ENCODE results near the gene YIPF4.

GRCh38 chr2:32271063-32271462 is 6.6 kb upstream of the YIPF4 start:
- TF ChIP-seq CTCF (IDR thresholded peaks at IDR 0.05) (no peak), POLR2AphosphoS5 (IDR thresholded peaks at IDR 0.05) (no peak)
